MM.1S (cell line): ENCODE results near the gene MOCS1.
A peak's percentile ranks its signal among the peaks of the same experiment; 100 is the strongest.

Source experiments
- EZH2 ChIP-seq: fragments of 300-600 bp; sonication (generic); optimal IDR thresholded peaks from 2 replicates; pipeline ENCODE3; 2017; ENCODE audit warnings: low read depth, mild to moderate bottlenecking, antibody characterized with exemption, low read length, mixed read lengths
- TF ChIP-seq, protein P1 (sequence below): fragments of 300-600 bp; sonication (generic); IDR thresholded peaks from 2 replicates; pipeline ENCODE4 v1.5.1; 2016; ENCODE audit warnings: antibody characterized with exemption, low read length, mixed read lengths

DNA sequence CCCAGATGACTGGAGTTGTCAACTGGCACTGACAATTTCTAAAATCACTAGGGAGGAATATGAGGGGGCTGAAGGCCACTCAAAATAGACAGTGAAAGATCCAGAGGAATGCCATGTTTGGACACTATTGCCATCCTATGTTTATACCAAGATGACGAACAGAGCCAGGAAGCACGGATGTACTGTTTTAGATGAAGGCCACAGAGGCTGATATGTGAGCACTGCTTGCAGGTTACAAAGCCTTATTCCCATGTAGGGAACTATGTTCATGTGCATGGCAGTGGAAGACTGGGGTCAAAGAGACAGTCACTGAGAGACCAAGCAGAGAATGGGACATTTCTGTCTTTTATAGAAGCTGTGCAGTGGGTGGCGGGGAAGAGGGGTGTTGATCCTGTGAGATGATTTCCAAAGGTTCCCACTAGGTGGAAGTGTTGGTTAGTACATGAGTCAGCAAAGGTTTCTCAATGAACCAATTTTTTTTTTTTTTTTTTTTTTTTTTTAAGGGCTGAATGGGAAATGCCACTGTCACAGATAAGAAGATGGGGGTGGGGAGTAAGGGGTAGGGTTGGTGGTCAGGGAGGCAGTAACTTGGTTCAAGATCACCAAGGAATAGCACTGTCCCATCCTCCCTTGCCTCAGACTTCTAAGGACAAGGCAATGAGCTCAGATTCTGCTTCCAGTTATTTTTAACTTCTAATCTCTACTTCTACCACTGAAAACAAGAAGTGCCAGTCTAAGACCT, 46.7 kb upstream of the MOCS1 start:
- TF ChIP-seq, protein P1, sequence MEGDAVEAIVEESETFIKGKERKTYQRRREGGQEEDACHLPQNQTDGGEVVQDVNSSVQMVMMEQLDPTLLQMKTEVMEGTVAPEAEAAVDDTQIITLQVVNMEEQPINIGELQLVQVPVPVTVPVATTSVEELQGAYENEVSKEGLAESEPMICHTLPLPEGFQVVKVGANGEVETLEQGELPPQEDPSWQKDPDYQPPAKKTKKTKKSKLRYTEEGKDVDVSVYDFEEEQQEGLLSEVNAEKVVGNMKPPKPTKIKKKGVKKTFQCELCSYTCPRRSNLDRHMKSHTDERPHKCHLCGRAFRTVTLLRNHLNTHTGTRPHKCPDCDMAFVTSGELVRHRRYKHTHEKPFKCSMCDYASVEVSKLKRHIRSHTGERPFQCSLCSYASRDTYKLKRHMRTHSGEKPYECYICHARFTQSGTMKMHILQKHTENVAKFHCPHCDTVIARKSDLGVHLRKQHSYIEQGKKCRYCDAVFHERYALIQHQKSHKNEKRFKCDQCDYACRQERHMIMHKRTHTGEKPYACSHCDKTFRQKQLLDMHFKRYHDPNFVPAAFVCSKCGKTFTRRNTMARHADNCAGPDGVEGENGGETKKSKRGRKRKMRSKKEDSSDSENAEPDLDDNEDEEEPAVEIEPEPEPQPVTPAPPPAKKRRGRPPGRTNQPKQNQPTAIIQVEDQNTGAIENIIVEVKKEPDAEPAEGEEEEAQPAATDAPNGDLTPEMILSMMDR = peak; percentile 32
- TF ChIP-seq EZH2 = no peak
